Measurements from ENCODE around the gene GNGT2.
"Not testable (repeated sequence)": the region's sequence is repeated elsewhere in the genome, so short reads cannot be mapped to it uniquely, and the experiment has no call there.

The GNGT2 gene

DNA sequence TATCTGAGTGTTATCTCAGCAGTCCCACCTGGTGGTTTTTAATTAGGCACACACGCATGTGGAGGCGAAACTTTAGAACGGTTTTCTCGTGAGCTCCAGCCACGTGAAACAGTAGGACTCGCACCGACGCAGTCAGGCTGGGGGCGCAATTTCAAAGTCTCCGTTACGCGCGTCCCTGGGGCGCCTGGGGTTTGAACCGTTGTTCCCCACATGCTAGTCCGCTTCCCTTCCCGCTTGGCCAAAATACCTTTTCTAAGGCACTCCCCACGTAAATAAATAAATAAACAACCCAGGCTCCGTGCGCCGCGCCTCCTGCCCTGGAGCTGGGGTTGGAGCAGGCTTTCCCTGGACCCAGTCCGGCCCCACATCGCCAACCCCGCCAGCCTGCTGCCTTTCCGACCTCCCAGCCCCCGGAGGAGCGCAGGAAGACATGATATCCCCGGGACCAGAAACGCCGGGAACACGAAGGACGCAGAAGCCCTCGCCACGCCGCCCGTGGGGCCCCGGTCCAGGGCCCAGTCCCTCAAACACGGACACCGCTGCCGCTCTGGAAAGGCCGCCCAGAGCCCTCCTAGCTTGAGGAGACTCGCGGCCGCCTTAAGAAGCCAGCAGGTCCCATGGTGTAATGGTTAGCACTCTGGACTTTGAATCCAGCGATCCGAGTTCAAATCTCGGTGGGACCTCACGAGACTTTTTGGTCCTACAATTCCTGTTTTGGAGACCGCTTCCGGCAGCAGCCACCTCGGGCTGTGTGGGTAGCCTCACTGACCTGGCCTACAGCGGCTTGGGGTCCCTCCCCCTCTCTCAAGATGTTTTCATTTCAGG lies 18.2 kb downstream of the GNGT2 start:
- in situ Hi-C loops (cut with MboI; ENCODE audit: low sequenced_read_pairs, unreplicated experiment) = no loop called here
- peak; percentile 69 for DNase-seq (ENCODE audit: low spot score)
- TF ChIP-seq, protein P1, sequence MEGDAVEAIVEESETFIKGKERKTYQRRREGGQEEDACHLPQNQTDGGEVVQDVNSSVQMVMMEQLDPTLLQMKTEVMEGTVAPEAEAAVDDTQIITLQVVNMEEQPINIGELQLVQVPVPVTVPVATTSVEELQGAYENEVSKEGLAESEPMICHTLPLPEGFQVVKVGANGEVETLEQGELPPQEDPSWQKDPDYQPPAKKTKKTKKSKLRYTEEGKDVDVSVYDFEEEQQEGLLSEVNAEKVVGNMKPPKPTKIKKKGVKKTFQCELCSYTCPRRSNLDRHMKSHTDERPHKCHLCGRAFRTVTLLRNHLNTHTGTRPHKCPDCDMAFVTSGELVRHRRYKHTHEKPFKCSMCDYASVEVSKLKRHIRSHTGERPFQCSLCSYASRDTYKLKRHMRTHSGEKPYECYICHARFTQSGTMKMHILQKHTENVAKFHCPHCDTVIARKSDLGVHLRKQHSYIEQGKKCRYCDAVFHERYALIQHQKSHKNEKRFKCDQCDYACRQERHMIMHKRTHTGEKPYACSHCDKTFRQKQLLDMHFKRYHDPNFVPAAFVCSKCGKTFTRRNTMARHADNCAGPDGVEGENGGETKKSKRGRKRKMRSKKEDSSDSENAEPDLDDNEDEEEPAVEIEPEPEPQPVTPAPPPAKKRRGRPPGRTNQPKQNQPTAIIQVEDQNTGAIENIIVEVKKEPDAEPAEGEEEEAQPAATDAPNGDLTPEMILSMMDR (IDR thresholded peaks at IDR 0.05; ENCODE audit: borderline replicate concordance, control extremely low read depth, extremely low read depth, insufficient read depth, missing control alignments) = peak; percentile 42

DNA sequence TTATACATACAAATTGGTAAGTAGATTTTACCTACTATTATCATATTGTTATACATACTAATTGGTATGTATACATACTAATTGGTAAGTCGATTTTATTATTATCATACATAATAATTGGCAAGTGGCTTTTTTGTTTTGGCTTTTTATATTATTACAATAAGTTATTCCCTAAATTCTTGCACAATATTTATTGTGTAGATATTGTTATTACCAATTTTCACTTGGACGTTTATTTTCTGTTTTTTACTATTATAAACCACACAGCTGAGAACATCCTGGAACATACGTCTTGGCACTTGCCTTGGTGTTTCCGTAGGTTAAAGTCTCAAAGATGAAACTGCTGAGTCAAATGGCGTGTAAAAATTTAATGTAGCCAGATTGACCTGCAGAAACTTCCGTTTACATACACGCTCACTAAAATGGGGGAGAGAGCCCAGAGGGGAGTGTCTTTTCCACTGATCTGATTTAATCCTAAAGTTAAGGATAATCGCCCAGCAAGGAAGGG lies 18.9 kb downstream of the GNGT2 start:
- TF ChIP-seq, protein P1 (IDR thresholded peaks at IDR 0.05; ENCODE audit: borderline replicate concordance, control extremely low read depth, extremely low read depth, insufficient read depth, missing control alignments) = no peak
- in situ Hi-C loops (cut with MboI; ENCODE audit: low sequenced_read_pairs, unreplicated experiment) = no loop called here
- DNase-seq (ENCODE audit: low spot score) = peak; percentile 55

DNA sequence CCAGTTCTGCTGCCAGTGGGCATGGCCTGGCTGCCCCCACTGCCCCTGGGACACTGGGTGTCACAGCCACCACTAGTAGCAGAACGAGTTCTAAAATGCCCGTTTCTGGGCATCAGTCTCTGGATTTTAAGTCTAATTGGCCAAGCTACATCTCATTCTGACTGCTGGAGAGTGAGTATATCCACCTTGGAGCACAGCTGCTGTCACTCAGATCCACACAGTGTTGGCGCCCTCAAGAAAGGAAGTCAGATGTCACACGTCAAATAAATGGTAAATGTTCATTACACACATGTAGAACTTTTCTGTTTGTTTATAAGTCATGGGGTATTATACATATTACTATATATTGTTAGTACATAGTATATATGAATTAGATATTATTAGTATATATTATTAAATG lies 19.4 kb downstream of the GNGT2 start:
- TF ChIP-seq, protein P1 (IDR thresholded peaks at IDR 0.05; ENCODE audit: borderline replicate concordance, control extremely low read depth, extremely low read depth, insufficient read depth, missing control alignments) = no peak
- DNase-seq (ENCODE audit: low spot score) = no peak
- in situ Hi-C loops (cut with MboI; ENCODE audit: low sequenced_read_pairs, unreplicated experiment) = no loop called here

DNA sequence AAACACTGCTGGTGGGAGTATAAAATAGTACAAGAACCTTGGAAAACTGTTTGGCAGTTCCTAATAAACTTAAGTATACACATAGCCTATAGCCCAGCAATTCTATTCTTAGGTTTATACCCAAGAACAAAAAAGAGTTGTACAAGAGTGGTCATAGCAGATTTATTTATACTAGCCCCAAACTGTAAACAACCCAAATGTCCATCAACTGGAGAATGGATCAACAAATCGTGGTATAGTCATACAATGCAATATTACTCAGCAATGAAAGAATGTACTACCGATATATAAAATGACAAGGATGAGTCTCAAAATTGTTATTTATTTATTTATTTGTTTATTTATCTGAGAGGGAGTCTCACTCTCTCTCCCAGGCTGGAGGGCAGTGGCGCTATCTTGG lies 23.1 kb downstream of the GNGT2 start:
- no peak for DNase-seq (ENCODE audit: low spot score)
- TF ChIP-seq, protein P1 (IDR thresholded peaks at IDR 0.05; ENCODE audit: borderline replicate concordance, control extremely low read depth, extremely low read depth, insufficient read depth, missing control alignments) = no peak
- in situ Hi-C loops (cut with MboI; ENCODE audit: low sequenced_read_pairs, unreplicated experiment) = loop anchor here (5.0 kb wide), 1 partner anchor 40 kb away; no protein-coding TSS in a partner anchor

DNA sequence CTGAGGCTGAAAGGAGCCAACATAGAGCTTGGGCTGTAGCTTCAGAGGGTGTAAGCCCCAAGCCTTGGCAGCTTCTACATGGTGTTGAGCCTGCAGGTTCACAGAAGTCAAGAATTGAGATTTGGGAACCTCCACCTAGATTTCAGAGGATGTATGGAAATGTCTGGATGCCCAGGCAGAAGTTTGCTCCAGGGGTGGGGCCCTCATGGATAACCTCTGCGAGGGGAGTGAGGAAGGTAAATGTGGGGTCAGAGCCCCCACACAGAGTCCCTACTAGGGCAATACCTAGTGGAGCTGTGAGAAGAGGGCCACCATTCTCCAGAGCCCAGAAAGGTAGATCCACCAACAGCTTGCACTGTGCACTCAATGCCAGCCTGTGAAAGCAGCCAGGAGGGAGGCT lies 25.0 kb downstream of the GNGT2 start:
- in situ Hi-C loops (cut with MboI; ENCODE audit: low sequenced_read_pairs, unreplicated experiment) = loop anchor here (5.0 kb wide), 1 partner anchor 42 kb away; no protein-coding TSS in a partner anchor
- not testable (repeated sequence) for DNase-seq (ENCODE audit: low spot score)

DNA sequence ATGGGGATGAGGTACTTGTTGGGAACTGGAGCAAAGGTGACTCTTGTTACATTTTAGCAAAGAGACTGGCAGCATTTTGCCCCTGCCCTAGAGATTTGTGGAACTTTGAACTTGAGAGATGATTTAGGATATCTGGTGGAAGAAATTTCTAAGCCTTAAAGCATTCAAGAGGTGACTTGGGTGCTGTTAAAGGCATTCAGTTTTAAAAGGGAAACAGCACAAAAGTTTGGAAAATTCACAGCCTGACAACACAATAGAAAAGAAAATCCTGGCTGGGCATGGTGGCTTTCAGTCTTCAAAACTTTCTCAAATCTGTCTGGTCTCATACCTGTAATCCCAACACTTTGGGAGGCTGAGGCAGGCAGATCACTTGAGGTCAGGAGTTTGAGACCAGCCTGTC lies 25.9 kb downstream of the GNGT2 start:
- DNase-seq (ENCODE audit: low spot score); in situ Hi-C loops (cut with MboI; ENCODE audit: low sequenced_read_pairs, unreplicated experiment): not testable (repeated sequence)

DNA sequence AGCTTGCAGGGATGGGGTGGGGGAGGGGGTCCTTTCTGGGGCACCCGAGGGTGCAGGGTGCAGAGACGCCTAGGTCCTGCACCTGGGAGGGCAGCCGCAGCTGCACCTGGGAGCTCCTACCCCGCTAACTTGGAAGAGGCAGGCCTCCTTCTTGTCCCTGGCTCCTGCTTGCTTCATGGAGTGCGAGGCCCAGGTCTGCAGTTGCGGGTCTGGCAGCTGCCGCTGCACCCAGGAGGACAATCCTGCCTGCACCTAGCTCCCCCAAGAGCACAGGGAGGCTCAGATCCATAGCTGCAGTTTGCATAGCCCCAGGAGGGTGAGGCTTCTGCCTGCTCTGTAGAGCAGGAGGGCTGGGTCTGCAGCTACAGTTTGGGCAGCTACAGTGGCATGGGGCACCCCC lies 26.6 kb downstream of the GNGT2 start:
- TF ChIP-seq, protein P1 (IDR thresholded peaks at IDR 0.05; ENCODE audit: borderline replicate concordance, control extremely low read depth, extremely low read depth, insufficient read depth, missing control alignments) = no peak
- DNase-seq (ENCODE audit: low spot score) = no peak
- in situ Hi-C loops (cut with MboI; ENCODE audit: low sequenced_read_pairs, unreplicated experiment) = no loop called here

All from GM13976 (cell line).